Hepatocyte (in vitro differentiated cells): Measurements from ENCODE around the gene DEPDC5.

Source experiments
- CTCF ChIP-seq: fragments of 200-600 bp; sonication (generic); IDR thresholded peaks from 2 replicates; pipeline ENCODE4 v1.5.1; 2016; ENCODE audit warnings: antibody characterized with exemption, mild to moderate bottlenecking; ENCODE audit not compliant: poor library complexity
- EZH2phosphoT487 ChIP-seq: fragments of 200-600 bp; sonication (generic); IDR thresholded peaks from one replicate; pipeline ENCODE4 v1.6.1; 2018; ENCODE audit warnings: antibody characterized with exemption, mild to moderate bottlenecking, low read depth, moderate library complexity; ENCODE audit not compliant: unreplicated experiment, severe bottlenecking

GRCh38 chr22:31742115-31742514 lies 11.7 kb upstream of the DEPDC5 start:
- TF ChIP-seq CTCF = no peak
- TF ChIP-seq EZH2phosphoT487 = no peak
